Osteoblast (primary cell): ENCODE data around the gene MOCOS. TPM values are rescaled to one million over a fixed set of nuclear protein-coding genes. Genes with fewer than 3 reads are reported as not detected.

Source experiments
- DNase-seq: peaks from one replicate; pipeline ENCODE4 v3.0.0; 2011; ENCODE audit warnings: low spot score, mixed read lengths; ENCODE audit not compliant: insufficient read length; ENCODE audit errors: missing footprints
- H2AFZ ChIP-seq: 2 replicates; pipeline ENCODE4 v1.6.0; 2011; ENCODE audit warnings: mild to moderate bottlenecking, low read length
- H3K27ac ChIP-seq: 2 replicates; pipeline ENCODE4 v1.5.1; 2011; ENCODE audit warnings: mild to moderate bottlenecking, low read depth, low read length, moderate library complexity
- H3K27me3 ChIP-seq: 2 replicates; pipeline ENCODE4 v1.6.0; 2012; ENCODE audit warnings: mild to moderate bottlenecking, control low read depth, inconsistent platforms, low read length, moderate library complexity; ENCODE audit not compliant: insufficient read depth
- H3K36me3 ChIP-seq: 2 replicates; pipeline ENCODE4 v1.5.1; 2011; ENCODE audit warnings: mild to moderate bottlenecking, low read length, control low read depth, moderate library complexity; ENCODE audit not compliant: insufficient read depth
- H3K4me1 ChIP-seq: 2 replicates; pipeline ENCODE4 v1.5.1; 2011; ENCODE audit warnings: mild to moderate bottlenecking, low read length, control low read depth, moderate library complexity; ENCODE audit not compliant: insufficient read depth
- H3K4me2 ChIP-seq: 2 replicates; pipeline ENCODE4 v1.6.0; 2011; ENCODE audit warnings: mild to moderate bottlenecking, low read length; ENCODE audit not compliant: insufficient read depth
- H3K4me3 ChIP-seq: fragments of 200-600 bp; sonication (generic); 3 replicates; pipeline ENCODE4 v1.5.1; 2012; ENCODE audit warnings: mild to moderate bottlenecking, low read length, inconsistent platforms; ENCODE audit not compliant: insufficient read depth
- H3K79me2 ChIP-seq: 2 replicates; pipeline ENCODE4 v1.6.0; 2012; ENCODE audit warnings: mild to moderate bottlenecking, low read length, control low read depth, inconsistent platforms; ENCODE audit not compliant: insufficient read depth
- H3K9me3 ChIP-seq: 2 replicates; pipeline ENCODE4 v1.5.1; 2011; ENCODE audit warnings: low read depth, low read length, control low read depth
- H4K20me1 ChIP-seq: 2 replicates; pipeline ENCODE4 v1.6.0; 2012; ENCODE audit warnings: mild to moderate bottlenecking, low read length, control low read depth; ENCODE audit not compliant: insufficient read depth
- CTCF ChIP-seq: IDR thresholded peaks from 2 replicates; pipeline ENCODE4 v1.5.1; 2011; ENCODE audit warnings: mild to moderate bottlenecking, low read depth, low read length, moderate library complexity; ENCODE audit errors: extremely low read depth
- total RNA-seq: library from RNA; depleted of rRNA; stranded (reverse); fragments of >200 nt; gene quantifications from 2 replicates; pipeline ENCODE4 v1.2.3, GENCODE V29; 2012

MOCOS gene
- total RNA-seq, 1 donor = 19.9 TPM

- no peak for DNase-seq
- Histone ChIP-seq H4K20me1 (no peaks in the 10 kb centered on the region), H3K79me2 (peaks cover 29% of the 10 kb centered on the region), H3K36me3 (no peaks in the 10 kb centered on the region), H2AFZ (no peak overlapping the region), H3K9me3 (no peaks in the 10 kb centered on the region), H3K27me3 (no peaks in the 10 kb centered on the region), H3K4me2 (peak overlapping the region; percentile 49), H3K4me3 (no peak overlapping the region), H3K27ac (peak overlapping the region; percentile 94), H3K4me1 (peaks cover 39% of the 10 kb centered on the region)
- TF ChIP-seq CTCF = no peak
These were observed 128.4 kb downstream of the MOCOS start for GRCh38 chr18:36315736-36316135.

- H3K4me3 ChIP-seq = no peak overlapping the region
- no peaks in the 10 kb centered on the region for H3K27me3 ChIP-seq
- TF ChIP-seq CTCF = no peak
- H3K9me3 ChIP-seq = no peaks in the 10 kb centered on the region
- DNase-seq = no peak
- H3K4me1 ChIP-seq = peaks cover 38% of the 10 kb centered on the region
- peak overlapping the region; percentile 94 for H3K27ac ChIP-seq
- no peak overlapping the region for H2AFZ ChIP-seq
- no peaks in the 10 kb centered on the region for H4K20me1 ChIP-seq
- H3K79me2 ChIP-seq = peaks cover 30% of the 10 kb centered on the region
- H3K4me2 ChIP-seq = peak overlapping the region; percentile 49
- no peaks in the 10 kb centered on the region for H3K36me3 ChIP-seq
These were observed 128.9 kb downstream of the MOCOS start for GRCh38 chr18:36316246-36316645.

Other genes starting within 250 kb of the MOCOS start
- 31.5 and 36.2 TPM in 2 replicates for gene RPRD1A, start 119.9 kb upstream of the MOCOS start, total RNA-seq
- 133 and 144 TPM in 2 replicates for gene SLC39A6, start 58.2 kb upstream of the MOCOS start, total RNA-seq
- gene ELP2, start 57.6 kb upstream of the MOCOS start, total RNA-seq = 125 and 140 TPM in 2 replicates
- 13.0 and 17.4 TPM in 2 replicates for gene FHOD3, start 110.2 kb downstream of the MOCOS start, total RNA-seq